ENCODE measurements around the gene ELMOD3. TPM values are rescaled to one million over a fixed set of nuclear protein-coding genes. Genes with fewer than 3 reads are reported as not detected.
A peak's percentile ranks its signal among the peaks of the same experiment; 100 is the strongest.

The ELMOD3 gene
- total and polyA plus RNA-seq, 9 of the 15 experiments (the other 6 are each of a cell fraction or from before 2014, with no cell fraction given): 2.7 to 18.7 (median 11.6) TPM

- TF ChIP-seq, protein P1, sequence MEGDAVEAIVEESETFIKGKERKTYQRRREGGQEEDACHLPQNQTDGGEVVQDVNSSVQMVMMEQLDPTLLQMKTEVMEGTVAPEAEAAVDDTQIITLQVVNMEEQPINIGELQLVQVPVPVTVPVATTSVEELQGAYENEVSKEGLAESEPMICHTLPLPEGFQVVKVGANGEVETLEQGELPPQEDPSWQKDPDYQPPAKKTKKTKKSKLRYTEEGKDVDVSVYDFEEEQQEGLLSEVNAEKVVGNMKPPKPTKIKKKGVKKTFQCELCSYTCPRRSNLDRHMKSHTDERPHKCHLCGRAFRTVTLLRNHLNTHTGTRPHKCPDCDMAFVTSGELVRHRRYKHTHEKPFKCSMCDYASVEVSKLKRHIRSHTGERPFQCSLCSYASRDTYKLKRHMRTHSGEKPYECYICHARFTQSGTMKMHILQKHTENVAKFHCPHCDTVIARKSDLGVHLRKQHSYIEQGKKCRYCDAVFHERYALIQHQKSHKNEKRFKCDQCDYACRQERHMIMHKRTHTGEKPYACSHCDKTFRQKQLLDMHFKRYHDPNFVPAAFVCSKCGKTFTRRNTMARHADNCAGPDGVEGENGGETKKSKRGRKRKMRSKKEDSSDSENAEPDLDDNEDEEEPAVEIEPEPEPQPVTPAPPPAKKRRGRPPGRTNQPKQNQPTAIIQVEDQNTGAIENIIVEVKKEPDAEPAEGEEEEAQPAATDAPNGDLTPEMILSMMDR (IDR thresholded peaks at IDR 0.05 in 2 of 3, conservative IDR thresholded peaks at IDR 0.05 in 1 of 3; ENCODE audit: insufficient read depth in 2 of 3, low read depth in 1 of 3, low read length in 3 of 3): peak; percentile 95 to 99 (median 98)
- TF ChIP-seq SMAD2 (IDR thresholded peaks at IDR 0.05; ENCODE audit: low read depth, low read length): no peak
- TF ChIP-seq MEIS2 (IDR thresholded peaks at IDR 0.05; ENCODE audit: partially characterized antibody): peak; percentile 68
- no peak for TF ChIP-seq ASH1L (IDR thresholded peaks at IDR 0.05; ENCODE audit: borderline replicate concordance, low read depth, partially characterized antibody)
- TF ChIP-seq ZNF436 (CRISPR knock-in tag; IDR thresholded peaks at IDR 0.05): no peak
- TF ChIP-seq, protein P2, sequence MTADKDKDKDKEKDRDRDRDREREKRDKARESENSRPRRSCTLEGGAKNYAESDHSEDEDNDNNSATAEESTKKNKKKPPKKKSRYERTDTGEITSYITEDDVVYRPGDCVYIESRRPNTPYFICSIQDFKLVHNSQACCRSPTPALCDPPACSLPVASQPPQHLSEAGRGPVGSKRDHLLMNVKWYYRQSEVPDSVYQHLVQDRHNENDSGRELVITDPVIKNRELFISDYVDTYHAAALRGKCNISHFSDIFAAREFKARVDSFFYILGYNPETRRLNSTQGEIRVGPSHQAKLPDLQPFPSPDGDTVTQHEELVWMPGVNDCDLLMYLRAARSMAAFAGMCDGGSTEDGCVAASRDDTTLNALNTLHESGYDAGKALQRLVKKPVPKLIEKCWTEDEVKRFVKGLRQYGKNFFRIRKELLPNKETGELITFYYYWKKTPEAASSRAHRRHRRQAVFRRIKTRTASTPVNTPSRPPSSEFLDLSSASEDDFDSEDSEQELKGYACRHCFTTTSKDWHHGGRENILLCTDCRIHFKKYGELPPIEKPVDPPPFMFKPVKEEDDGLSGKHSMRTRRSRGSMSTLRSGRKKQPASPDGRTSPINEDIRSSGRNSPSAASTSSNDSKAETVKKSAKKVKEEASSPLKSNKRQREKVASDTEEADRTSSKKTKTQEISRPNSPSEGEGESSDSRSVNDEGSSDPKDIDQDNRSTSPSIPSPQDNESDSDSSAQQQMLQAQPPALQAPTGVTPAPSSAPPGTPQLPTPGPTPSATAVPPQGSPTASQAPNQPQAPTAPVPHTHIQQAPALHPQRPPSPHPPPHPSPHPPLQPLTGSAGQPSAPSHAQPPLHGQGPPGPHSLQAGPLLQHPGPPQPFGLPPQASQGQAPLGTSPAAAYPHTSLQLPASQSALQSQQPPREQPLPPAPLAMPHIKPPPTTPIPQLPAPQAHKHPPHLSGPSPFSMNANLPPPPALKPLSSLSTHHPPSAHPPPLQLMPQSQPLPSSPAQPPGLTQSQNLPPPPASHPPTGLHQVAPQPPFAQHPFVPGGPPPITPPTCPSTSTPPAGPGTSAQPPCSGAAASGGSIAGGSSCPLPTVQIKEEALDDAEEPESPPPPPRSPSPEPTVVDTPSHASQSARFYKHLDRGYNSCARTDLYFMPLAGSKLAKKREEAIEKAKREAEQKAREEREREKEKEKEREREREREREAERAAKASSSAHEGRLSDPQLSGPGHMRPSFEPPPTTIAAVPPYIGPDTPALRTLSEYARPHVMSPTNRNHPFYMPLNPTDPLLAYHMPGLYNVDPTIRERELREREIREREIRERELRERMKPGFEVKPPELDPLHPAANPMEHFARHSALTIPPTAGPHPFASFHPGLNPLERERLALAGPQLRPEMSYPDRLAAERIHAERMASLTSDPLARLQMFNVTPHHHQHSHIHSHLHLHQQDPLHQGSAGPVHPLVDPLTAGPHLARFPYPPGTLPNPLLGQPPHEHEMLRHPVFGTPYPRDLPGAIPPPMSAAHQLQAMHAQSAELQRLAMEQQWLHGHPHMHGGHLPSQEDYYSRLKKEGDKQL (CRISPR knock-in tag; IDR thresholded peaks at IDR 0.05; ENCODE audit: borderline replicate concordance): 0 out of 2 replicates have a peak, but pooled peaks have one; percentile 27
- TF ChIP-seq, protein P3, sequence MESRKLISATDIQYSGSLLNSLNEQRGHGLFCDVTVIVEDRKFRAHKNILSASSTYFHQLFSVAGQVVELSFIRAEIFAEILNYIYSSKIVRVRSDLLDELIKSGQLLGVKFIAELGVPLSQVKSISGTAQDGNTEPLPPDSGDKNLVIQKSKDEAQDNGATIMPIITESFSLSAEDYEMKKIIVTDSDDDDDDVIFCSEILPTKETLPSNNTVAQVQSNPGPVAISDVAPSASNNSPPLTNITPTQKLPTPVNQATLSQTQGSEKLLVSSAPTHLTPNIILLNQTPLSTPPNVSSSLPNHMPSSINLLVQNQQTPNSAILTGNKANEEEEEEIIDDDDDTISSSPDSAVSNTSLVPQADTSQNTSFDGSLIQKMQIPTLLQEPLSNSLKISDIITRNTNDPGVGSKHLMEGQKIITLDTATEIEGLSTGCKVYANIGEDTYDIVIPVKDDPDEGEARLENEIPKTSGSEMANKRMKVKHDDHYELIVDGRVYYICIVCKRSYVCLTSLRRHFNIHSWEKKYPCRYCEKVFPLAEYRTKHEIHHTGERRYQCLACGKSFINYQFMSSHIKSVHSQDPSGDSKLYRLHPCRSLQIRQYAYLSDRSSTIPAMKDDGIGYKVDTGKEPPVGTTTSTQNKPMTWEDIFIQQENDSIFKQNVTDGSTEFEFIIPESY (CRISPR knock-in tag; IDR thresholded peaks at IDR 0.05): no peak
- no peak for TF ChIP-seq ZNF431 (CRISPR knock-in tag; IDR thresholded peaks at IDR 0.05)
- peak; percentile 42; the same call in 1 of the 2 replicates for TF ChIP-seq ZNF707 (CRISPR knock-in tag; conservative IDR thresholded peaks at IDR 0.05)
- no peak for TF ChIP-seq ZNF75A (CRISPR knock-in tag; IDR thresholded peaks at IDR 0.05)
- peak; percentile 95 for TF ChIP-seq BRD9 (IDR thresholded peaks at IDR 0.05; ENCODE audit: low read depth, partially characterized antibody)
- TF ChIP-seq ZNF668 (CRISPR knock-in tag; IDR thresholded peaks at IDR 0.05): no peak; the same call in 1 of the 2 replicates
- 0 out of 2 replicates have a peak, but pooled peaks have one; percentile 29 for TF ChIP-seq ZNF165 (CRISPR knock-in tag; IDR thresholded peaks at IDR 0.05; ENCODE audit: borderline replicate concordance)
- TF ChIP-seq, protein P4, sequence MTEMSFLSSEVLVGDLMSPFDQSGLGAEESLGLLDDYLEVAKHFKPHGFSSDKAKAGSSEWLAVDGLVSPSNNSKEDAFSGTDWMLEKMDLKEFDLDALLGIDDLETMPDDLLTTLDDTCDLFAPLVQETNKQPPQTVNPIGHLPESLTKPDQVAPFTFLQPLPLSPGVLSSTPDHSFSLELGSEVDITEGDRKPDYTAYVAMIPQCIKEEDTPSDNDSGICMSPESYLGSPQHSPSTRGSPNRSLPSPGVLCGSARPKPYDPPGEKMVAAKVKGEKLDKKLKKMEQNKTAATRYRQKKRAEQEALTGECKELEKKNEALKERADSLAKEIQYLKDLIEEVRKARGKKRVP (CRISPR knock-in tag; IDR thresholded peaks at IDR 0.05): peak; percentile 52; the same call in 1 of the 2 replicates
- TF ChIP-seq, protein P5, sequence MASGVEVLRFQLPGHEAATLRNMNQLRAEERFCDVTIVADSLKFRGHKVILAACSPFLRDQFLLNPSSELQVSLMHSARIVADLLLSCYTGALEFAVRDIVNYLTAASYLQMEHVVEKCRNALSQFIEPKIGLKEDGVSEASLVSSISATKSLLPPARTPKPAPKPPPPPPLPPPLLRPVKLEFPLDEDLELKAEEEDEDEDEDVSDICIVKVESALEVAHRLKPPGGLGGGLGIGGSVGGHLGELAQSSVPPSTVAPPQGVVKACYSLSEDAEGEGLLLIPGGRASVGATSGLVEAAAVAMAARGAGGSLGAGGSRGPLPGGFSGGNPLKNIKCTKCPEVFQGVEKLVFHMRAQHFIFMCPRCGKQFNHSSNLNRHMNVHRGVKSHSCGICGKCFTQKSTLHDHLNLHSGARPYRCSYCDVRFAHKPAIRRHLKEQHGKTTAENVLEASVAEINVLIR (CRISPR knock-in tag; IDR thresholded peaks at IDR 0.05): no peak
These were observed 66.1 kb downstream of the ELMOD3 start (continued) for GRCh38 chr2:85420536-85421259.

Measured in K562 (cell line).